Activated naive CD4-positive, alpha-beta T cell treated with anti-CD3 and anti-CD28 coated beads, Interleukin-2, amount 50 U/mL, for 24 hours (primary cell): ENCODE results near the gene PCDHB8.
"Not testable (repeated sequence)": the region's sequence is repeated elsewhere in the genome, so short reads cannot be mapped to it uniquely, and the experiment has no call there.

Experiments
- H3K27ac Mint-ChIP-seq: one replicate; pipeline ENCODE4 v1.8.0; 2021; ENCODE audit warnings: mild to moderate bottlenecking, mixed read lengths
- H3K27me3 Mint-ChIP-seq: one replicate; pipeline ENCODE4 v1.8.0; 2021; ENCODE audit warnings: mixed read lengths
- H3K36me3 Mint-ChIP-seq: one replicate; pipeline ENCODE4 v1.8.0; 2021; ENCODE audit warnings: mixed read lengths
- H3K4me1 Mint-ChIP-seq: one replicate; pipeline ENCODE4 v1.8.0; 2021; ENCODE audit warnings: mixed read lengths
- H3K4me3 Mint-ChIP-seq: one replicate; pipeline ENCODE4 v1.8.0; 2021; ENCODE audit warnings: mild to moderate bottlenecking, mixed read lengths
- H3K9me3 Mint-ChIP-seq: one replicate; pipeline ENCODE4 v1.8.0; 2021; ENCODE audit warnings: mixed read lengths

The PCDHB8 gene

DNA sequence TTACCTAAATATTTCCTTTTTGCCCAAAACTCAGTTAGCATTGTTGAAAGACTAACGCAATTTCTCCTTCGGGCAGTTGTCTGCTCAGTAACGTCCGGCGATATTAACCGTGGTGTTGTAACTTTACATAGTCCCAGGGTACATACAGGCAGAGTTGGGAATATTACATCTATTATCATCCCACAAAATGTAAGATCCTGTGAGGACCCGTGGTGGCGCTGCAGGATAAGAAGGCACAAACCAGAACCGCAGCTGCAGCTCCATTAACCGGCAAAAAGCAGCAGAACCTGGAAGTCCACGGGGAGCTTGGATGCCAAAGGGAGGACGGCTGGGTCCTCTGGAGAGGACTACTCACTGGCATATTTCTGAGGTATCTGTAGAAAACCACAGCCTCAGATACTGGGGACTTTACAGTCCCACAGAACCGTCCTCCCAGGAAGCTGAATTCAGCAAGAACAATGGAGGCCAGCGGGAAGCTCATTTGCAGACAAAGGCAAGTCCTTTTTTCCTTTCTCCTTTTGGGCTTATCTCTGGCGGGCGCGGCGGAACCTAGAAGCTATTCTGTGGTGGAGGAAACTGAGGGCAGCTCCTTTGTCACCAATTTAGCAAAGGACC, at the start of gene PCDHB8:
PCDHB8 (plus strand) TSS at position 214 of the 615 bp plus-strand sequence; CDS start at position 459, 245 bp downstream.
- not testable (repeated sequence) for H3K4me3 Mint-ChIP-seq, H3K4me1 Mint-ChIP-seq

DNA sequence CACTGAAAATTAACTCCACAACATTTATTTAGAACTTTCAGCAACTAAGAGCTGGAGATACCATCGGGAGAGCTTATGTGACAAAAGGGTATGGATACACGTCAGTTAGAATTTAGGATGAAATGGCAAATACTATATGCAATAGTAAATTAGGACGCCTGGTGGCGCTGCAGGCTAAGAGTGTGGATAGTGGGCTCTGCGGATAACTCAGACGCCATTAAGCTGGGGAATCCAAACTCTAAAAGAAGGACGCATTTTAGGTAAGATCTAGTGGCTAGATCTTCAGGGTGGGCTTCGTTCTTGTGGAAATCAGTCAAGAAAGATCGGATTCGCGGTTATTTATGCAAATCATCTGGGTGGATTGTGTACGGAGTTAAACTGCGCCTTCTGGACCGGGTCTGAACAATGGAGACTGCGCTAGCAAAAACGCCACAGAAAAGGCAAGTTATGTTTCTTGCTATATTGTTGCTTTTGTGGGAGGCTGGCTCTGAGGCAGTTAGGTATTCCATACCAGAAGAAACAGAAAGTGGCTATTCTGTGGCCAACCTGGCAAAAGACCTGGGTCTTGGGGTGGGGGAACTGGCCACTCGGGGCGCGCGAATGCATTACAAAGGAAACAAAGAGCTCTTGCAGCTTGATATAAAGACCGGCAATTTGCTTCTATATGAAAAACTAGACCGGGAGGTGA, 42.4 kb upstream of the PCDHB8 start, which contains the start of gene PCDHB5:
PCDHB5 (plus strand) TSS at position 177 of the 688 bp plus-strand sequence; CDS start at position 406, 229 bp downstream.
- Mint-ChIP-seq H3K27me3 (peaks cover 26% of the 10 kb centered on the region), H3K27ac (no peak within 1 kb of the TSS), H3K4me1 (peaks cover 4% of the 10 kb centered on the region), H3K9me3 (peaks cover 33% of the 10 kb centered on the region), H3K36me3 (peaks cover 10% of the 10 kb centered on the region), H3K4me3 (peak within 1 kb of the TSS; percentile 61)

More for the DNA sequence above, at the start of gene PCDHB8:
- H3K36me3 Mint-ChIP-seq, H3K27ac Mint-ChIP-seq: not testable (repeated sequence)
- Mint-ChIP-seq H3K27me3 (peaks cover 32% of the 10 kb centered on the region), H3K9me3 (peaks cover 11% of the 10 kb centered on the region)

DNA sequence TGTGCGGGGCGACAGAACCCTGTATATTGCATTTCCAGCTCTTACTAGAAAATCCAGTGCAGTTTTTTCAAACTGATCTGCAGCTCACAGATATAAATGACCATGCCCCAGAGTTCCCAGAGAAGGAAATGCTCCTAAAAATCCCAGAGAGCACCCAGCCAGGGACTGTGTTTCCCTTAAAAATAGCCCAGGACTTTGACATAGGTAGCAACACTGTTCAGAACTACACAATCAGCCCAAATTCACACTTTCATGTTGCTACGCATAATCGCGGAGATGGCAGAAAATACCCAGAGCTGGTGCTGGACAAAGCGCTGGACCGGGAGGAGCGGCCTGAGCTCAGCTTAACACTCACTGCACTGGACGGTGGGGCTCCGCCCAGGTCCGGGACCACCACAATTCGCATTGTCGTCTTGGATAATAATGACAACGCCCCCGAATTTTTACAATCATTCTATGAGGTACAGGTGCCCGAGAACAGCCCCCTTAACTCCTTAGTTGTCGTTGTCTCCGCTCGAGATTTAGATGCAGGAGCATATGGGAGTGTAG, 41.8 kb upstream of the PCDHB8 start:
- H3K27ac Mint-ChIP-seq, result no peak overlapping the region
- H3K36me3 Mint-ChIP-seq, result peaks cover 10% of the 10 kb centered on the region
- H3K4me3 Mint-ChIP-seq, result no peak overlapping the region
- H3K27me3 Mint-ChIP-seq, result peaks cover 23% of the 10 kb centered on the region
- H3K4me1 Mint-ChIP-seq, result peaks cover 4% of the 10 kb centered on the region
- peaks cover 28% of the 10 kb centered on the region for H3K9me3 Mint-ChIP-seq

DNA sequence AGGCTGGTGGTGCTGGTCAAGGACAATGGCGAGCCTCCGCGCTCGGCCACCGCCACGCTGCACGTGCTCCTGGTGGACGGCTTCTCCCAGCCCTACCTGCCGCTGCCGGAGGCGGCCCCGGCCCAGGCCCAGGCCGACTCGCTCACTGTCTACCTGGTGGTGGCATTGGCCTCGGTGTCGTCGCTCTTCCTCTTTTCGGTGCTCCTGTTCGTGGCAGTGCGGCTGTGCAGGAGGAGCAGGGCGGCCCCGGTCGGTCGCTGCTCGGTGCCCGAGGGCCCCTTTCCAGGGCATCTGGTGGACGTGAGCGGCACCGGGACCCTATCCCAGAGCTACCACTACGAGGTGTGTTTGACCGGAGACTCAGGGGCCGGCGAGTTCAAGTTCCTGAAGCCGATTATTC, 40.2 kb upstream of the PCDHB8 start:
- not testable (repeated sequence) for H3K36me3 Mint-ChIP-seq, H3K4me3 Mint-ChIP-seq, H3K27ac Mint-ChIP-seq, H3K4me1 Mint-ChIP-seq
- Mint-ChIP-seq H3K9me3 (peaks cover 28% of the 10 kb centered on the region), H3K27me3 (peaks cover 25% of the 10 kb centered on the region)

DNA sequence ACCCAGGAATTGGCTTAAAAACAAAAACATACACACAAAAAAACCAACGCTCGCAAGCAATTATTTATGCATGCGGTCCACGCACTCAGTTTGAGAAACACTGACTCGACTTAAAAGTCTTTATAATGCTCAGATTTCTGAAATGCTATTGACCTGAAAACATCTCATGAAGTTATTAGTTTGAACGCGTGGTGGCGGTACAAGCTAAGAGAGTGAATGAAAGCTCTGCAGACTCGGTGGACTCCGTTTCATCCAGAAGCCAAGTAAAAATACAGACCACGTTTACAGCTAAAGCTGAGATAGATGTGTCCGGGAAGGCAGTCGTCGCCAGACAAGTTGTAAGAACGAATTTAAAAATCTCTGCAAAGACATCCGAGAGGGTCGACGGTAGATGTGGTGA, 27.8 kb upstream of the PCDHB8 start, which contains the start of gene PCDHB6:
PCDHB6 (plus strand) TSS at position 246 of the 400 bp plus-strand sequence. CDS start 201 bp downstream, outside the sequence.
- Mint-ChIP-seq H3K4me1 (peaks cover 4% of the 10 kb centered on the region), H3K27me3 (peaks cover 43% of the 10 kb centered on the region), H3K36me3 (peaks cover 13% of the 10 kb centered on the region), H3K4me3 (peak within 1 kb of the TSS; percentile 34), H3K9me3 (peaks cover 22% of the 10 kb centered on the region), H3K27ac (no peak within 1 kb of the TSS)

DNA sequence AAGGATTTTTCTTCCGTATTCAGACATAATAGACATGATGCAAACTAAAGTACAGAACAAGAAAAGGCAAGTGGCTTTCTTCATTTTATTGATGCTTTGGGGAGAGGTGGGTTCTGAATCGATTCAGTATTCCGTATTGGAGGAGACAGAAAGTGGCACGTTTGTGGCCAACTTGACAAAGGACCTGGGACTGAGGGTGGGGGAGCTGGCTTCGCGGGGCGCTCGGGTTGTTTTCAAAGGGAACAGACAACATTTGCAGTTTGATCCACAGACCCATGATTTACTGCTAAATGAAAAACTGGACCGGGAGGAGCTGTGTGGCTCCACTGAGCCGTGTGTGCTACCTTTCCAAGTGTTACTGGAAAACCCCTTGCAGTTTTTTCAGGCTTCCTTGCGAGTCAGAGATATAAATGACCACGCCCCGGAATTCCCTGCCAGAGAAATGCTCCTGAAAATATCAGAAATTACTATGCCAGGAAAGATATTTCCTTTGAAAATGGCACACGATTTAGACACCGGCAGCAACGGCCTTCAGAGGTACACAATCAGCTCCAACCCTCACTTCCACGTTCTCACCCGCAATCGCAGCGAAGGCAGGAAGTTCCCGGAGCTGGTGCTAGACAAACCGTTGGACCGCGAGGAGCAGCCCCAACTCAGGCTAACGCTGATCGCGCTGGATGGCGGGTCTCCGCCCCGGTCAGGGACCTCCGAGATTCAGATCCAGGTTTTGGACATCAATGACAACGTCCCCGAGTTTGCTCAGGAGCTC, 27.2 kb upstream of the PCDHB8 start:
- peaks cover 42% of the 10 kb centered on the region for H3K27me3 Mint-ChIP-seq
- peaks cover 4% of the 10 kb centered on the region for H3K4me1 Mint-ChIP-seq
- H3K9me3 Mint-ChIP-seq, result peaks cover 22% of the 10 kb centered on the region
- no peak overlapping the region for H3K27ac Mint-ChIP-seq
- peak overlapping the region; percentile 34 for H3K4me3 Mint-ChIP-seq
- H3K36me3 Mint-ChIP-seq, result peaks cover 13% of the 10 kb centered on the region

DNA sequence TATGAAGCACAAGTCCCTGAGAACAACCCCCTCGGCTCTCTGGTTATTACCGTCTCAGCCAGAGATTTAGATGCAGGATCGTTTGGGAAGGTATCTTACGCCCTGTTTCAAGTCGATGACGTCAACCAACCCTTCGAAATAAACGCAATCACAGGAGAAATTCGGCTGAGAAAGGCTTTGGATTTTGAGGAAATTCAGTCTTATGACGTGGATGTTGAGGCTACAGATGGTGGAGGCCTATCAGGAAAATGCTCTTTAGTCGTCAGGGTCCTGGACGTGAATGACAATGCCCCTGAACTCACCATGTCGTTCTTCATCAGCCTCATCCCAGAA, 26.6 kb upstream of the PCDHB8 start:
- Mint-ChIP-seq H3K4me3 (no peak overlapping the region), H3K36me3 (peaks cover 14% of the 10 kb centered on the region), H3K27me3 (peaks cover 45% of the 10 kb centered on the region), H3K4me1 (peaks cover 4% of the 10 kb centered on the region), H3K27ac (no peak overlapping the region), H3K9me3 (peaks cover 22% of the 10 kb centered on the region)

DNA sequence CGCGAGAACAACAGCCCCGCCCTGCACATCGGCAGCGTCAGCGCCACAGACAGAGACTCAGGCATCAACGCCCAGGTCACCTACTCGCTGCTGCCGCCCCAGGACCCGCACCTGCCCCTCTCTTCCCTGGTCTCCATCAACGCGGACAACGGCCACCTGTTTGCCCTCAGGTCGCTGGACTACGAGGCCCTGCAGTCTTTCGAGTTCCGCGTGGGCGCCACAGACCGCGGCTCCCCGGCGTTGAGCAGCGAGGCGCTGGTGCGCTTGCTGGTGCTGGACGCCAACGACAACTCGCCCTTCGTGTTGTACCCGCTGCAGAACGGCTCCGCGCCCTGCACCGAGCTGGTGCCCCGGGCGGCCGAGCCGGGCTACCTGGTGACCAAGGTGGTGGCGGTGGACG, 26.0 kb upstream of the PCDHB8 start:
- Mint-ChIP-seq H3K27me3 (peaks cover 47% of the 10 kb centered on the region), H3K9me3 (peaks cover 29% of the 10 kb centered on the region), H3K36me3 (peaks cover 16% of the 10 kb centered on the region)
- H3K4me1 Mint-ChIP-seq, H3K4me3 Mint-ChIP-seq, H3K27ac Mint-ChIP-seq: not testable (repeated sequence)

DNA sequence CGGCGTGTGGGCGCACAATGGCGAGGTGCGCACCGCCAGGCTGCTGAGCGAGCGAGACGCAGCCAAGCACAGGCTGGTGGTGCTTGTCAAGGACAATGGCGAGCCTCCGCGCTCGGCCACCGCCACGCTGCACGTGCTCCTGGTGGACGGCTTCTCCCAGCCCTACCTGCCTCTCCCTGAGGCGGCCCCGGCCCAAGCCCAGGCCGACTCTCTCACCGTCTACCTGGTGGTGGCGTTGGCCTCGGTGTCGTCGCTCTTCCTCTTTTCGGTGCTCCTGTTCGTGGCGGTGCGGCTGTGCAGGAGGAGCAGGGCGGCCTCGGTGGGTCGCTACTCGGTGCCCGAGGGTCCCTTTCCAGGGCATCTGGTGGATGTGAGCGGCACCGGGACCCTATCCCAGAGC, 25.5 kb upstream of the PCDHB8 start:
- H3K27ac Mint-ChIP-seq, H3K4me3 Mint-ChIP-seq, H3K4me1 Mint-ChIP-seq: not testable (repeated sequence)
- peaks cover 17% of the 10 kb centered on the region for H3K36me3 Mint-ChIP-seq
- peaks cover 34% of the 10 kb centered on the region for H3K9me3 Mint-ChIP-seq
- H3K27me3 Mint-ChIP-seq, result peaks cover 49% of the 10 kb centered on the region

DNA sequence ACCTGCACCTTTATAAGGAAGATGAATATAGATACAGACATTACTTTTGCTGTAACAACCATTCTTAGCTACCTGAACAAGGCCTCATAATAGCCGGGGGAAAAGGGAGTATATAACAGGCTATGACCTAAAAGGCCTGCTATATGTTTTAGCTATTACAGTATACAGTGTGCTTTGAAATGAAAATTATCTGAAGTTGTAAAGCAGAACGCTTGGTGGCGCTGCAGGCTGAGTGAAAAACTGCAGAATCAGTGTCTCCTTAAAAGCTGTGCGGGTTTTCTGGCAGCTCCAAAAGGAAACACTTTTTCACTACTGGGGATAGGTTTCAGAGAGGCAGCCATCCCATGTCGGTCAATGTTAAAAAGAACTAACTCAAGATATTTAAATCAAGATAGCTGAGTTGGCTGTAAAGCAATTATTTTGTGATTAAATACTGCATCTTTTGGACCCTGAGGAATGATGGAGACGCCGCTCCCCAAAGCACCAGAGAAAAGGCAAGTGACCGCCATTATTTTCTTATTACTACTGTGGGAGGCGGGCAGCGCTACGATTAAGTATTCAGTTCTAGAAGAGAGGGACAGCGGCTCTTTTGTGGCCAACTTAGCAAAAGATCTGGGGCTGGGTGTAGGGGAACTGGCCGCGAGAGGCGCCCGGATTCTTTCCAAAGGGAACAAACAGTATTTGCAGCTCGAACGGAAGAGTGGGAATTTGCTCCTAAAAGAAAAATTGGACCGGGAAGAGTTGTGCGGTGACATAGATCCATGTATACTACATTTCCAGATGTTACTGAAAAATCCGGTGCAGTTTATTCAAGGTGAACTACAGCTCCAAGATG, 21.8 kb upstream of the PCDHB8 start:
- Mint-ChIP-seq H3K4me1 (no peaks in the 10 kb centered on the region), H3K27me3 (peaks cover 38% of the 10 kb centered on the region), H3K27ac (no peak overlapping the region), H3K9me3 (peaks cover 25% of the 10 kb centered on the region), H3K36me3 (peaks cover 13% of the 10 kb centered on the region), H3K4me3 (no peak overlapping the region)

DNA sequence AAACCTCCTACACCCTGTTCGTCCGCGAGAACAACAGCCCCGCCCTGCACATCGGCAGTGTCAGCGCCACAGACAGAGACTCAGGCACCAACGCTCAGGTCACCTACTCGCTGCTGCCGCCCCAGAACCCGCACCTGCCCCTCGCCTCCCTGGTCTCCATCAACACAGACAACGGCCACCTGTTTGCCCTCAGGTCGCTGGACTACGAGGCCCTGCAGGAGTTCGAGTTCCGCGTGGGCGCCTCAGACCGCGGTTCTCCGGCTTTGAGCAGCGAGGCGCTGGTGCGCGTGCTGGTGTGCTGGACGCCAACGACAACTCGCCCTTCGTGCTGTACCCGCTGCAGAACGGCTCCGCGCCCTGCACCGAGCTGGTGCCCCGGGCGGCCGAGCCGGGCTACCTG, 20.2 kb upstream of the PCDHB8 start:
- H3K36me3 Mint-ChIP-seq, result not testable (repeated sequence)

DNA sequence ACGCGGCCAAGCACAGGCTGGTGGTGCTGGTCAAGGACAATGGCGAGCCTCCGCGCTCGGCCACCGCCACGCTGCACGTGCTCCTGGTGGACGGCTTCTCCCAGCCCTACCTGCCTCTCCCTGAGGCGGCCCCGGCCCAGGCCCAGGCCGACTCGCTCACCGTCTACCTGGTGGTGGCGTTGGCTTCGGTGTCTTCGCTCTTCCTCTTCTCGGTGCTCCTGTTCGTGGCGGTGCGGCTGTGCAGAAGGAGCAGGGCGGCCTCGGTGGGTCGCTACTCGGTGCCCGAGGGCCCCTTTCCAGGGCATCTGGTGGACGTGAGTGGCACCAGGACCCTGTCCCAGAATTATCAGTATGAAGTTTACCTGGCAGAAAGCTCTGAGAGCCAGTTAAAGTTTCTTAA, 19.7 kb upstream of the PCDHB8 start:
- H3K36me3 Mint-ChIP-seq, H3K27ac Mint-ChIP-seq, H3K4me3 Mint-ChIP-seq, H3K4me1 Mint-ChIP-seq: not testable (repeated sequence)
- Mint-ChIP-seq H3K9me3 (peaks cover 22% of the 10 kb centered on the region), H3K27me3 (peaks cover 27% of the 10 kb centered on the region)

More for the DNA sequence above, 20.2 kb upstream of the PCDHB8 start:
- H3K27ac Mint-ChIP-seq, H3K4me1 Mint-ChIP-seq, H3K4me3 Mint-ChIP-seq: not testable (repeated sequence)
- H3K27me3 Mint-ChIP-seq, result peaks cover 30% of the 10 kb centered on the region
- peaks cover 25% of the 10 kb centered on the region for H3K9me3 Mint-ChIP-seq

DNA sequence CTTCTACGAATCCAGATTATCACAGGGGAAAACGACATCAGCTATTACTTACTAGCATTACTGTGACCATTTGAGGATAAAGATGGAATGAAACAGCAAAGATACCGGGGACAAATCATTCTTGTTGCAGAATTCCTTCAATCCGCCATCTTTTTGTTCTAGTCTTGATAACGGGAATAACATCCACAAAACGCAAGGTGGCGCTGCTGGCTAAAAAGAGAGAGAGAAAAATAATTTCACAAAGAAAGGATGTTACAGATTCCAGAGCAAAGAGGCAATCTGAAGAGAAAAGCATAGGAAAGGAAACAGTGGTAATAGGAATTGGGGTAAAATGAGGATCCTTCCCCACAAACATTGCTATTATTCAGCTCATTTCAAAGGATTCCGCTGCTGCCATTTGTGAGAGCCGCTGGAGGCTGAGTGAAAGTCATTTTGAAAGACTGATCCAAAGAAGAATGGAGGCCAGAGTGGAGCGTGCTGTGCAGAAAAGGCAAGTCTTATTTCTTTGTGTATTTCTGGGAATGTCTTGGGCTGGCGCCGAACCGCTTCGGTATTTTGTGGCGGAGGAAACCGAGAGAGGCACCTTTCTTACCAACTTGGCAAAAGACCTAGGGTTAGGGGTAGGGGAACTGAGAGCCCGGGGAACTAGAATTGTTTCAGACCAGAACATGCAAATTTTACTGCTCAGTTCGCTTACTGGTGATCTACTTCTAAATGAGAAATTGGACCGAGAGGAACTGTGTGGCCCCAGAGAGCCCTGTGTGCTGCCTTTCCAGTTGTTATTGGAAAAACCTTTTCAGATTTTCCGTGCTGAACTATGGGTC, 5.0 kb upstream of the PCDHB8 start, which contains the start of gene PCDHB7:
PCDHB7 (plus strand) TSS at position 264 of the 824 bp plus-strand sequence; CDS start at position 456, 192 bp downstream.
- peaks cover 4% of the 10 kb centered on the region for H3K4me1 Mint-ChIP-seq
- H3K36me3 Mint-ChIP-seq, result no peaks in the 10 kb centered on the region
- H3K9me3 Mint-ChIP-seq, result peaks cover 11% of the 10 kb centered on the region
- H3K27me3 Mint-ChIP-seq, result peaks cover 34% of the 10 kb centered on the region
- no peak within 1 kb of the TSS for H3K27ac Mint-ChIP-seq
- H3K4me3 Mint-ChIP-seq, result no peak within 1 kb of the TSS
